ENCODE data around the gene CTAGE1.

GRCh38 chr18:22456547-22456946 is 38.8 kb upstream of the CTAGE1 start:
- TF ChIP-seq POLR2AphosphoS5 (IDR thresholded peaks at IDR 0.05; ENCODE audit: low read depth, low read length): no peak
- TF ChIP-seq POLR2A (IDR thresholded peaks at IDR 0.05; ENCODE audit: low read depth, low read length): no peak
- no peak for TF ChIP-seq TAF1 (IDR thresholded peaks at IDR 0.05; ENCODE audit: borderline replicate concordance, low read depth, low read length)

Measured in GM12892 (cell line).